ENCODE data around the gene ABAT. TPM values are rescaled to one million over a fixed set of nuclear protein-coding genes. Genes with fewer than 3 reads are reported as not detected.
A peak's percentile ranks its signal among the peaks of the same experiment; 100 is the strongest.

The ABAT gene
- total RNA-seq, 4 donors from 2014 or later, result 9.0 to 16.9 (median 13.4) TPM

DNA sequence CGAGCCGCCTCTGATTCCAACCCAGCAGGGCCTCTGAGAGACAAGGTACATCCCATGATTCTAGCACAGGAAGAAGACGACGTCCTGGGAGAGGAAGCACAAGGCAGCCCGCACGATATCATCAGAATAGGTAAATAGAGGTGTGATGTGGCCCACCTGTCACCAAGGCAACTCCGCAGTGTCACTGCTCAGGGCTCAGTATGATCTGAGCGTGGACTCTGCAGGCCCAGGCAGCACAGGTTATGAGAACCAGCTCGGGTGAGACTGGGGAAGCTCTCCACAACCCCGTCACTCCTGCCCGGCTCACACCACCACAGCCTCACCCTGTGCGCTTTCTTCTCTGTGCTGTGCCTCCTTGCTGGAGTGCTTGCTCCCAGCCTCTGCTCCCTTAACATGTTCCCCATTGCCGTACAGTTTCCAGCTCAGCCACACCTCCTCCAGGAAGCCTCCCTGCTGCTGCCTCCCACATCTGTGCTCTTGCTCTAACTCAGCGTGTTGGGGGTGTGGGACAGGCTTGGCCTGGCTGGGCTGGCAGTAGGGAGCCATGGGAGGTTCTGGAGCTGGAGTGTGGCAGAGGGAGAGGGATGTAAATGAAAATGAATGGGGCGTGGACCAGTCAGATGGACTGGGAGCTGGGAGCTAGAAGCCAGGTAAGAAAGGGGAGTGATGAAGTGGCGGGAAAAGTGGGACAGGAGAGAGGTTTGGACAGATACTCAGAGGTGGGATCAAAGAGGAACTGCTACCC is 45.3 kb upstream of the ABAT start:
- Histone ChIP-seq H3K4me3 (no peak overlapping the region), H3K27me3 (no peaks in the 10 kb centered on the region), H3K9me3 (no peaks in the 10 kb centered on the region), H3K36me3 (peaks cover 51 to 92% (median 90%) of the 10 kb centered on the region in 4 donors), H3K4me1 (peaks cover 0 to 10% (median 2%) of the 10 kb centered on the region in 4 donors), H3K27ac (replicated peaks in 1 of 4) (no peak overlapping the region)
- TF ChIP-seq POLR2AphosphoS5 (IDR thresholded peaks at IDR 0.05) (no peak), EP300 (IDR thresholded peaks at IDR 0.05) (no peak), POLR2A (IDR thresholded peaks at IDR 0.05; ENCODE audit: low read depth) (no peak)
- TF ChIP-seq, protein P1, sequence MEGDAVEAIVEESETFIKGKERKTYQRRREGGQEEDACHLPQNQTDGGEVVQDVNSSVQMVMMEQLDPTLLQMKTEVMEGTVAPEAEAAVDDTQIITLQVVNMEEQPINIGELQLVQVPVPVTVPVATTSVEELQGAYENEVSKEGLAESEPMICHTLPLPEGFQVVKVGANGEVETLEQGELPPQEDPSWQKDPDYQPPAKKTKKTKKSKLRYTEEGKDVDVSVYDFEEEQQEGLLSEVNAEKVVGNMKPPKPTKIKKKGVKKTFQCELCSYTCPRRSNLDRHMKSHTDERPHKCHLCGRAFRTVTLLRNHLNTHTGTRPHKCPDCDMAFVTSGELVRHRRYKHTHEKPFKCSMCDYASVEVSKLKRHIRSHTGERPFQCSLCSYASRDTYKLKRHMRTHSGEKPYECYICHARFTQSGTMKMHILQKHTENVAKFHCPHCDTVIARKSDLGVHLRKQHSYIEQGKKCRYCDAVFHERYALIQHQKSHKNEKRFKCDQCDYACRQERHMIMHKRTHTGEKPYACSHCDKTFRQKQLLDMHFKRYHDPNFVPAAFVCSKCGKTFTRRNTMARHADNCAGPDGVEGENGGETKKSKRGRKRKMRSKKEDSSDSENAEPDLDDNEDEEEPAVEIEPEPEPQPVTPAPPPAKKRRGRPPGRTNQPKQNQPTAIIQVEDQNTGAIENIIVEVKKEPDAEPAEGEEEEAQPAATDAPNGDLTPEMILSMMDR (IDR thresholded peaks at IDR 0.05), result no peak
- 89% methylated on average over 16 of the region's 16 CpGs for WGBS
- no peak for DNase-seq (ENCODE audit: extremely low spot score)
- intact Hi-C loops (cut with DNase I), result no loop called here

DNA sequence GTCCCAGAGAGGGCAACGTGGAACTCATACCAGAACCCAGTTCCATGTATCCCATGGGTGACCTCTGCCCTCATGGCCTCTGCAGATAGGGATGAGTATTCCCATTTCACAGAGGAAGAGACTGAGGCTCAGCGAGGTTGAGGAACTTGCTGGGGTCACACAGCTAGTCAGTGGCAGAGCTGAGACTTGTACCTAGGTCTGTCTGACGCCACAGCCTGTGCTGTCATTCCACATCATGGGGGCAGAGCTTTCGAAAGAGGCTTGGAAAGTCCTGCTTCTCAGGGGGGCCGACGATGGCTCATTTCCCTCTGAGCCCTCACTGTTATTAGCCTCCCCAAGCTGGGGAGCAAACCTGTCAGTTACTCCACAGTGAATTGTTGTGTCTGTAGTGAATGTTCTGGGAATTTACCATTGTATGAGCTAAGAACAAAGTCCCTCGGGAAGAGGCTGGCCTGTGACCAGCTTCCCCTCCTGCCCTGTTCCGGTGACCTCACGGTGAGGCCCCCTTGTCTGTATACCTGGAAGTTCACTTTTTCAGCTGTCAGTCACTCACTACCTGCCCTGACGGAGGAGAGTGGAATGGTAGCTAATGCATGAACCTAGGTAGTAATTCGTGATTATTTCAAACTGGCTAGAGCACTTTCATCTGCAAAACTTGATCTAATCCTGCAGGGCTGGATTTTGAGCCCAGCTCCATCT is 44.0 kb upstream of the ABAT start:
- DNase-seq (ENCODE audit: extremely low spot score), result no peak
- Histone ChIP-seq H3K4me3 (no peak overlapping the region), H3K9me3 (no peaks in the 10 kb centered on the region), H3K27me3 (no peaks in the 10 kb centered on the region), H3K36me3 (peaks cover 59 to 98% (median 95%) of the 10 kb centered on the region in 4 donors), H3K27ac (replicated peaks in 1 of 4) (no peak overlapping the region), H3K4me1 (no peaks in the 10 kb centered on the region)
- no peak for TF ChIP-seq POLR2A (IDR thresholded peaks at IDR 0.05; ENCODE audit: low read depth)
- TF ChIP-seq EP300 (IDR thresholded peaks at IDR 0.05), result no peak
- TF ChIP-seq POLR2AphosphoS5 (IDR thresholded peaks at IDR 0.05), result no peak
- TF ChIP-seq, protein P1 (IDR thresholded peaks at IDR 0.05), result no peak
- WGBS, result 87% methylated on average over 11 of the region's 11 CpGs
- intact Hi-C loops (cut with DNase I), result no loop called here

DNA sequence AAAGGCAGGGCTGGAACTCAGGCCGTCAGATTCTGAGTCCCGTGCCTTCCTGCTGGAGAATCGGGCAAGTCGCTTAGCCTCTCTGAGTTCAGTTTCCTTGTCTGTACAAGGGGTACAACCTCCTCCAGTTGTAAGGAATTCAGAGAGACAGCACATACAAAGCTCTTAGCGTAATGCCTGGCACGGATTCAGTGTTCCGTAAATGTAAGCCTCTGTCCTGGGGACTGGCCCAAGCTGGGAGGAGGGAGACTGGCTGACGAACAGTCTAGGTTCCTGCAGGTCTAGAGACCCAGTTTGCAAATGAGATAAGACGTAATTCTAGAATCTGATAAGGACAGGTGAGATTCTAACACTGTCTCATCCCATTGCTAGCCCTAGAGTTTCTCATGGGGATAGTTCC is 43.0 kb upstream of the ABAT start:
- WGBS, result 79% methylated on average over 9 of the region's 9 CpGs
- Histone ChIP-seq H3K27me3 (no peaks in the 10 kb centered on the region), H3K36me3 (peaks cover 56 to 98% (median 94%) of the 10 kb centered on the region in 4 donors), H3K27ac (replicated peaks in 1 of 4) (peak overlapping the region in 1 of 4 donors; percentile 34), H3K9me3 (no peaks in the 10 kb centered on the region), H3K4me3 (no peak overlapping the region), H3K4me1 (no peaks in the 10 kb centered on the region)
- intact Hi-C loops (cut with DNase I), result no loop called here
- DNase-seq (ENCODE audit: extremely low spot score), result no peak
- no peak for TF ChIP-seq EP300 (IDR thresholded peaks at IDR 0.05)

DNA sequence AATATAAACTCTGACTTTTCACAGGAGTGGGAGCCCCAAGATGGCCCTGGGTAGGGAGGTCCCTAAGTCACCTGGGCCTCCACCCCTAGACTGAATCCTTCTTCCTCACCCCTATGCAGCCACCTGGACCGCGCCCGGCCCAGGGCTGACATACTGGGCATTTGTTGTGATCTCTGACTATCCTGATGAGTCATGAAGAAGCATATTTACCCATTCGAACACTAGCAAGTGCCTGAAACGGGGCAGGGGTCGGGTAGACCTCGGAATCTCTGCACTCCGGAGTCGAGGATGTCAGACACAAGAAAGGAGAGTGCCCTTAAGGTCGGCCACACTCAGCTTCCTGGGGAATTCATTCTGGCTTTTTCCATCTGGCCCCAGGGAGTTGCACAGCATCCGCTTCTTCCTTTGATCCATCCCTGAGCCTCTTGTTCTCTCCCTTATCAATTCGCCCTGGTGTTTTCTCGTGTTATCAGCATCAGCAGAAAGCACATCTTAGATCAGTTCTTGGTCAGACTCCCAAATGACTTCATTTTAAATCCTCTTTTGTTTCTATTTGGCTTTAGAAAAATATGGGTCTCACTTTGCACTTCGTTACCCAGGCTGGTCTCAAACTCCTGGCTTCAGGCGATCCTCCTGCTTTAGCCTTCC is 42.5 kb upstream of the ABAT start:
- Histone ChIP-seq H3K4me1 (no peaks in the 10 kb centered on the region), H3K4me3 (no peak overlapping the region), H3K9me3 (no peaks in the 10 kb centered on the region), H3K36me3 (peaks cover 51 to 98% (median 93%) of the 10 kb centered on the region in 4 donors), H3K27ac (replicated peaks in 1 of 4) (peak overlapping the region in 3 of 4 donors; percentile 17 to 51 (median 34)), H3K27me3 (no peaks in the 10 kb centered on the region)
- no peak for DNase-seq (ENCODE audit: extremely low spot score)
- intact Hi-C loops (cut with DNase I), result no loop called here
- 70% methylated on average over 15 of the region's 15 CpGs for WGBS
- TF ChIP-seq, protein P1 (IDR thresholded peaks at IDR 0.05), result no peak
- TF ChIP-seq POLR2A (IDR thresholded peaks at IDR 0.05; ENCODE audit: low read depth) (no peak), POLR2AphosphoS5 (IDR thresholded peaks at IDR 0.05) (no peak), EP300 (IDR thresholded peaks at IDR 0.05) (no peak)

DNA sequence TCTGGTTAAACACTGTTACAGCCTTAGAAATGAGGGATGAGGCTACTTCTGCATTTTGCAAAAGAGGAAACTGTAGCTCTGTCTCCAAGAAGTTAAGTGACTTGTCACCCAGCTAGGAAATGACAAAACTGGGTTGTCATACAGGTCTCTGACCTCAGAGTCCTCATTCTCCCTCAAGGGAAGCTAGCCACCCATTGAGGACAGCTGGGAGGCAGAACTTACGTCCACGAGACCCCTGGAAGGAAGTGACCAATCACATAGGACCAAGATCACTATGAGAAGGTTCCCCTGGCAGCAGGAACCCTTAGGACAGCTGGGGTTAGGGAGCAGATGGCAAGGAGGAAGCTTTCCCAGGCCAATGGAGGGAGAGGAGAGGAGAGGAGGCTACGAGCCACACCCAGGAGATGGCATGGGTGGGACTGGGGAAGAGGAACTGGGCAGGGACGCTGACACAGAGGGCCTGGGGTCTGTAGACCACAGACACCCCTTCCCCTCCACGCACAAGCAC is 41.7 kb upstream of the ABAT start:
- H3K27ac ChIP-seq (replicated peaks in 1 of 4), result peak overlapping the region in 3 of 4 donors; percentile 20 to 52 (median 51)
- H3K36me3 ChIP-seq, result peaks cover 44 to 98% (median 93%) of the 10 kb centered on the region in 4 donors
- no peaks in the 10 kb centered on the region for H3K9me3 ChIP-seq
- peak in 1 of 2 donors; percentile 16 for TF ChIP-seq POLR2AphosphoS5 (IDR thresholded peaks at IDR 0.05)
- TF ChIP-seq, protein P1 (IDR thresholded peaks at IDR 0.05), result no peak
- no peak for TF ChIP-seq EP300 (IDR thresholded peaks at IDR 0.05)
- no peak for TF ChIP-seq POLR2A (IDR thresholded peaks at IDR 0.05; ENCODE audit: low read depth)
- no peak overlapping the region for H3K4me3 ChIP-seq
- H3K27me3 ChIP-seq, result no peaks in the 10 kb centered on the region
- WGBS, result 65% methylated on average over 5 of the region's 5 CpGs
- no peak for DNase-seq (ENCODE audit: extremely low spot score)
- no peaks in the 10 kb centered on the region for H3K4me1 ChIP-seq
- intact Hi-C loops (cut with DNase I), result no loop called here

All from esophagus muscularis mucosa (tissue), 4 donors.